ENCODE data around the gene HHAT. TPM values are rescaled to one million over a fixed set of nuclear protein-coding genes. Genes with fewer than 3 reads are reported as not detected.

HHAT gene
- total and polyA plus RNA-seq, 4 donors, result 1.2 to 11.3 (median 3.8) TPM

DNA sequence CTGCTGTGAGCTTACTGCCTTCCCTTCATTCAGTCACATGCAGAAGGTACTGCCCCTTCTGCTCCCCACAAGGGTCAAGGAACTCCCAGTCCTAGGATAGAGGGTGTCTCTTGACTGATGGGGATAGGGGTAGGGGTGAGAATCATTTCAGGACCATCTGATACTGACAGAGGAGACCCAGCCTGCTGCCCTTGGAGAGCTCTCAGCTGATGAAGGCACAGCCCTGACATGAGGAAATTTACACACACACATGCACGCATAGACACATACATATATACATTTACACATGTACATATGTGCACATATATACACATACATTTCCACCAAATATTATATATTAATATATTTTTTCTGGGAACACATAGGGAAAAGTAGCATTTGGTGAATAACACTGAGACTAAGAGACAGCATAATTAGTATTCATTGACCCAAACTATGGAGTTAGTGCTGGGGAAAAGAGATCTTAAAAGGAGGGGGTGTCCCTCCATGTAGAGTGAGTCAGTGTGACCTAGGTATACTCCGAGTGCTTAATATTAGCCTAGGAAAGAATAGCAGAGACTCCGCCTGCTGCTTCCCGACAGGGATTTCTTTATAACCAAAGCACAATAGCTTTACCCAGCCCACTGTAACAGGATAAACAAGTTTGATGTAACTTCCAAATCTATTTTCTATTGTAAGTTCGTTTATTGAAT, 27.6 kb upstream of the HHAT start:
- no peak for ATAC-seq (ENCODE audit: insufficient read depth, low FRiP score)
- Histone ChIP-seq H3K27ac (ENCODE audit: low read depth in 1 of 2, low read length in 1 of 2) (no peak overlapping the region), H3K9me3 (ENCODE audit: control insufficient read depth in 4 of 4, insufficient read depth in 3 of 4, low read length in 3 of 4) (peaks cover 0 to 3% (median 0%) of the 10 kb centered on the region in 4 donors), H3K27me3 (ENCODE audit: control insufficient read depth in 3 of 3, insufficient read depth in 3 of 3, low read length in 2 of 3) (no peaks in the 10 kb centered on the region), H3K9ac (ENCODE audit: insufficient read depth in 1 of 2, low read length in 2 of 2) (no peak overlapping the region), H3K4me1 (ENCODE audit: control insufficient read depth in 5 of 5, insufficient read depth in 5 of 5, low read length in 5 of 5) (peaks cover 0 to 5% (median 3%) of the 10 kb centered on the region in 5 donors), H3K36me3 (ENCODE audit: control insufficient read depth in 4 of 4, insufficient read depth in 4 of 4, low read length in 4 of 4) (no peaks in the 10 kb centered on the region), H3K4me3 (no peak overlapping the region)
- TF ChIP-seq, protein P1, sequence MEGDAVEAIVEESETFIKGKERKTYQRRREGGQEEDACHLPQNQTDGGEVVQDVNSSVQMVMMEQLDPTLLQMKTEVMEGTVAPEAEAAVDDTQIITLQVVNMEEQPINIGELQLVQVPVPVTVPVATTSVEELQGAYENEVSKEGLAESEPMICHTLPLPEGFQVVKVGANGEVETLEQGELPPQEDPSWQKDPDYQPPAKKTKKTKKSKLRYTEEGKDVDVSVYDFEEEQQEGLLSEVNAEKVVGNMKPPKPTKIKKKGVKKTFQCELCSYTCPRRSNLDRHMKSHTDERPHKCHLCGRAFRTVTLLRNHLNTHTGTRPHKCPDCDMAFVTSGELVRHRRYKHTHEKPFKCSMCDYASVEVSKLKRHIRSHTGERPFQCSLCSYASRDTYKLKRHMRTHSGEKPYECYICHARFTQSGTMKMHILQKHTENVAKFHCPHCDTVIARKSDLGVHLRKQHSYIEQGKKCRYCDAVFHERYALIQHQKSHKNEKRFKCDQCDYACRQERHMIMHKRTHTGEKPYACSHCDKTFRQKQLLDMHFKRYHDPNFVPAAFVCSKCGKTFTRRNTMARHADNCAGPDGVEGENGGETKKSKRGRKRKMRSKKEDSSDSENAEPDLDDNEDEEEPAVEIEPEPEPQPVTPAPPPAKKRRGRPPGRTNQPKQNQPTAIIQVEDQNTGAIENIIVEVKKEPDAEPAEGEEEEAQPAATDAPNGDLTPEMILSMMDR (IDR thresholded peaks at IDR 0.05; ENCODE audit: control extremely low read depth, extremely low read depth), result no peak
- DNase-seq, result no peak
- 57 to 73% methylated on average over 5 of the region's 5 CpGs for WGBS, 2 donors

DNA sequence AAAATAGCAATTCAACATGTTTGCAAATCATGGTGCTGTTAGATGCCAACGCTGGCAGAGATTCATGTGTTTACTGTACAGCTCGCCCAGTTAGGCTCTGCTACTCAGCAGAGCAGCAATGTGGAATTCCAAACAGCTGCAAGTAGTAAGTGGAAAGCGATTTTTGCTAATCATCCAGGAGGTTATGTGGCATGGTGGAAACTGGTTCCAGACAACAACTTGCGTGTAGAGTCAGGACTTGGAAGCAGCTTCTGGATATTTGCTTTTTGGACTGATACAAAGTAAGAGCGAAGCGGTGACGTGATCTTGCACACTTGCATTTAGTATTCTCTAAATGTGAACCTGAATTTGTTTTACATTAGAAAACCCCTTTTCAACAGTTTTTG, 27.1 kb upstream of the HHAT start:
- Histone ChIP-seq H3K27me3 (ENCODE audit: control insufficient read depth in 3 of 3, insufficient read depth in 3 of 3, low read length in 2 of 3) (no peaks in the 10 kb centered on the region), H3K36me3 (ENCODE audit: control insufficient read depth in 4 of 4, insufficient read depth in 4 of 4, low read length in 4 of 4) (no peaks in the 10 kb centered on the region), H3K27ac (ENCODE audit: low read depth in 1 of 2, low read length in 1 of 2) (no peak overlapping the region), H3K9ac (ENCODE audit: insufficient read depth in 1 of 2, low read length in 2 of 2) (no peak overlapping the region), H3K4me1 (ENCODE audit: control insufficient read depth in 5 of 5, insufficient read depth in 5 of 5, low read length in 5 of 5) (peaks cover 0 to 5% (median 3%) of the 10 kb centered on the region in 5 donors), H3K9me3 (ENCODE audit: control insufficient read depth in 4 of 4, insufficient read depth in 3 of 4, low read length in 3 of 4) (peaks cover 0 to 3% (median 0%) of the 10 kb centered on the region in 4 donors), H3K4me3 (no peak overlapping the region)
- 67 to 74% methylated on average over 7 of the region's 7 CpGs for WGBS, 2 donors
- TF ChIP-seq, protein P1 (IDR thresholded peaks at IDR 0.05; ENCODE audit: control extremely low read depth, extremely low read depth), result no peak
- DNase-seq (peak in 2 of 3 donors; percentile 46 to 51), ATAC-seq (ENCODE audit: insufficient read depth, low FRiP score) (no peak)

DNA sequence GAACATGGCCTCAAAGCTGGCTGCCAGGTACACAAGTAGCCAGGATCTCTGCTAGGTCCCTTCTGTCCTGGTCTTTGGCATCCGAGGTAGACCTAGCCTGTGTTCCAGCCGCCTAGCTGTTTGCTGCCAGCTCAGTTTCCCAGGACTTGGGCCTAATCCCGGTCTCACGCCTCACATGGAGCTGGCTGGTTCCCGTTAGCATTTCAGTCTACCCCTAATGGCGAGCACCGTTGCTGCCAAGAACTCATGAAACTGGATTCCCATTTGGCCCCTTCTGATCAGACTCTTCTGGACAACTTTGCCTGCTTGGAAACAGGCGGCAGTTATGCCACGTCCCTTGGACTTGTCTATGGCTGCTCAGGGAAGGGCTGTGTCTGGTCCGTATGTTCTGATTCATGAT, 26.2 kb upstream of the HHAT start:
- Histone ChIP-seq H3K9ac (ENCODE audit: insufficient read depth in 1 of 2, low read length in 2 of 2) (no peak overlapping the region), H3K27me3 (ENCODE audit: control insufficient read depth in 3 of 3, insufficient read depth in 3 of 3, low read length in 2 of 3) (no peaks in the 10 kb centered on the region), H3K4me3 (no peak overlapping the region), H3K36me3 (ENCODE audit: control insufficient read depth in 4 of 4, insufficient read depth in 4 of 4, low read length in 4 of 4) (no peaks in the 10 kb centered on the region), H3K4me1 (ENCODE audit: control insufficient read depth in 5 of 5, insufficient read depth in 5 of 5, low read length in 5 of 5) (peaks cover 0 to 5% (median 3%) of the 10 kb centered on the region in 5 donors), H3K9me3 (ENCODE audit: control insufficient read depth in 4 of 4, insufficient read depth in 3 of 4, low read length in 3 of 4) (peaks cover 0 to 3% (median 0%) of the 10 kb centered on the region in 4 donors), H3K27ac (ENCODE audit: low read depth in 1 of 2, low read length in 1 of 2) (no peak overlapping the region)
- WGBS, 2 donors, result 85 to 87% methylated on average over 10 of the region's 10 CpGs
- TF ChIP-seq, protein P1 (IDR thresholded peaks at IDR 0.05; ENCODE audit: control extremely low read depth, extremely low read depth), result no peak
- DNase-seq (peak; percentile 22 to 63 (median 30)), ATAC-seq (ENCODE audit: insufficient read depth, low FRiP score) (no peak)
